ENCODE data around the gene GPRIN1. TPM values are rescaled to one million over a fixed set of nuclear protein-coding genes. Genes with fewer than 3 reads are reported as not detected.

GPRIN1 gene
- total RNA-seq, 4 donors from 2014 or later, result 0.24 to 0.75 (median 0.30) TPM

- H3K4me3 ChIP-seq (replicated peaks in 1 of 3), result no peak overlapping the region
- H3K27me3 ChIP-seq, result no peaks in the 10 kb centered on the region
- peaks cover 8 to 9% of the 10 kb centered on the region in 2 donors for H3K36me3 ChIP-seq
- WGBS, 2 donors, result 92 to 93% methylated on average over 11 to 13 of the region's 13 CpGs
- DNase-seq, result no peak
- H3K4me1 ChIP-seq, result peaks cover 0 to 5% of the 10 kb centered on the region in 2 donors
- no peak overlapping the region for H3K27ac ChIP-seq
- no peak for TF ChIP-seq CTCF (IDR thresholded peaks at IDR 0.05)
- TF ChIP-seq POLR2A (IDR thresholded peaks at IDR 0.05), result no peak
- intact Hi-C loops (cut with DNase I), result loop anchor here (5.0 kb wide), 1 partner anchor 239 kb away; the partner anchor contains the start of gene CLTB
- H3K9me3 ChIP-seq, result no peaks in the 10 kb centered on the region
Measured at GRCh38 chr5:176656467-176656990, 46.6 kb upstream of the GPRIN1 start.

- Histone ChIP-seq H3K36me3 (peaks cover 8 to 9% of the 10 kb centered on the region in 2 donors), H3K4me1 (no peaks in the 10 kb centered on the region), H3K4me3 (replicated peaks in 1 of 3) (no peak overlapping the region), H3K27me3 (no peaks in the 10 kb centered on the region), H3K27ac (no peak overlapping the region), H3K9me3 (no peaks in the 10 kb centered on the region)
- 90 to 98% methylated on average over 12 to 13 of the region's 14 CpGs for WGBS, 2 donors
- no peak for DNase-seq
- TF ChIP-seq CTCF (IDR thresholded peaks at IDR 0.05), result no peak
- no peak for TF ChIP-seq POLR2A (IDR thresholded peaks at IDR 0.05)
- intact Hi-C loops (cut with DNase I), result loop anchor here (5.0 kb wide), 1 partner anchor 238 kb away; the partner anchor contains the start of gene CLTB
Measured at GRCh38 chr5:176654856-176655255, 44.9 kb upstream of the GPRIN1 start.

- Histone ChIP-seq H3K27me3 (no peaks in the 10 kb centered on the region), H3K36me3 (peaks cover 8 to 9% of the 10 kb centered on the region in 2 donors), H3K4me1 (peaks cover under 1 to 4% of the 10 kb centered on the region in 2 donors), H3K27ac (no peak overlapping the region), H3K9me3 (no peaks in the 10 kb centered on the region), H3K4me3 (replicated peaks in 1 of 3) (no peak overlapping the region)
- intact Hi-C loops (cut with DNase I), result no loop called here
- DNase-seq, result no peak
- WGBS, 2 donors, result 86 to 92% methylated on average over 15 to 18 of the region's 18 CpGs
- TF ChIP-seq POLR2A (IDR thresholded peaks at IDR 0.05) (no peak), CTCF (IDR thresholded peaks at IDR 0.05) (no peak)
Measured at GRCh38 chr5:176653401-176654385, 43.7 kb upstream of the GPRIN1 start.

GRCh38 chr5:176652136-176652535 lies 42.2 kb upstream of the GPRIN1 start:
- no peak overlapping the region for H3K27ac ChIP-seq
- no peaks in the 10 kb centered on the region for H3K9me3 ChIP-seq
- no peaks in the 10 kb centered on the region for H3K27me3 ChIP-seq
- peaks cover 9 to 13% of the 10 kb centered on the region in 2 donors for H3K4me1 ChIP-seq
- intact Hi-C loops (cut with DNase I), result no loop called here
- 69 to 83% methylated on average over 8 of the region's 8 CpGs for WGBS, 2 donors
- DNase-seq, result no peak
- no peak for TF ChIP-seq POLR2A (IDR thresholded peaks at IDR 0.05)
- no peak for TF ChIP-seq CTCF (IDR thresholded peaks at IDR 0.05)
- H3K36me3 ChIP-seq, result peaks cover 6 to 7% of the 10 kb centered on the region in 2 donors
- no peak overlapping the region for H3K4me3 ChIP-seq (replicated peaks in 1 of 3)

Measured in thyroid gland (tissue), 4 donors.